Psoas muscle (tissue), 8 donors: ENCODE data around the gene PPP2R5A. TPM values are rescaled to one million over a fixed set of nuclear protein-coding genes. Genes with fewer than 3 reads are reported as not detected.
A peak's percentile ranks its signal among the peaks of the same experiment; 100 is the strongest.

ENCODE experiments used
- ATAC-seq, 4 donors: fragments of 200-7000 bp; cut with Tn5 transposase; one replicate each; pipeline ENCODE4 v1.9.1; 2020; ENCODE audit warnings: moderate library complexity in 3 of 4, mild to moderate bottlenecking in 2 of 4
- DNase-seq, 2 donors: peaks; one replicate each; pipeline ENCODE4 v3.0.0-alpha.2; 2020
- H3K27ac ChIP-seq: fragments of 200-600 bp; one replicate; pipeline ENCODE4 v1.8.0; 2022
- H3K27me3 ChIP-seq, 3 donors: fragments of 200-600 bp in 1 of 3; one replicate each; pipeline versions ENCODE4 v1.6.1 to v1.8.0; 2013 to 2022; ENCODE audit warnings: low read length in 2 of 3, mild to moderate bottlenecking in 2 of 3, moderate library complexity in 1 of 3; ENCODE audit not compliant: insufficient read depth in 3 of 3
- H3K36me3 ChIP-seq, 2 donors: fragments of 200-600 bp in 1 of 2; one replicate each; pipeline versions ENCODE4 v1.6.1 to v1.8.0; 2013 to 2022; ENCODE audit warnings: low read depth in 1 of 2, mild to moderate bottlenecking in 1 of 2, moderate library complexity in 1 of 2; ENCODE audit not compliant: insufficient read depth in 1 of 2
- H3K4me1 ChIP-seq: fragments of 200-600 bp; one replicate; pipeline ENCODE4 v1.8.0; 2022
- H3K4me3 ChIP-seq: fragments of 200-600 bp; one replicate; pipeline ENCODE4 v1.8.0; 2022; ENCODE audit warnings: mild to moderate bottlenecking
- H3K9me3 ChIP-seq: fragments of 200-600 bp; one replicate; pipeline ENCODE4 v1.8.0; 2022
- WGBS, 3 donors: extraction: QIAGEN DNeasy Blood & Tissue Kit; methylation state at CpG; one replicate each; pipeline versions ENCODE4 v1.1.6 to v1.1.7; 2013; 5-methylcytosine and 5-hydroxymethylcytosine counted together
- intact Hi-C, 2 donors: fragments of 100-400 bp; cut with DNase I; formaldehyde crosslinking; loops; one replicate each; pipeline versions ENCODE4 v1.11.0 to v1.14.2; 2022
- polyA plus RNA-seq, 3 donors: library from polyadenylated mRNA; stranded (reverse); fragments of 200-250 nt; gene quantifications; one replicate each; pipeline ENCODE4 v1.2.3, GENCODE V29; 2013
- total RNA-seq, 4 donors: library from RNA; stranded (reverse); fragmentation: NEBNext Ultra II Directional in 2 of 4; extraction: Animal tissue kit (Norgen Biotek cat#: 25700) in 2 of 4; gene quantifications; one replicate each; pipeline versions ENCODE4 v1.2.1 to v1.2.4, GENCODE V29; 2021 to 2023
- TF ChIP-seq, protein P1 (sequence below): fragments of 200-600 bp; IDR thresholded peaks from one replicate; pipeline ENCODE4 v1.8.0; 2022; ENCODE audit warnings: antibody characterized with exemption
- donor health status: healthy with polysubstance abuse.
- donor health status: DM: no; HTN: no; CAD: no; lungs with moderate emphysema.
- donor health status: Bipolar disorder and iron deficiency.
- donor health status: healthy.
- donor health status: DM: yes; HTN: yes; CAD: no.
- donor health status: DM: no; HTN: no; CAD: no.
- donor health status: DM: no; HTN: no; CAD: no.
- donor health status: DM: yes; HTN: yes; CAD: no.

The PPP2R5A gene
- total and polyA plus RNA-seq, 7 donors = 27.7 to 55.1 (median 29.7) TPM

DNA sequence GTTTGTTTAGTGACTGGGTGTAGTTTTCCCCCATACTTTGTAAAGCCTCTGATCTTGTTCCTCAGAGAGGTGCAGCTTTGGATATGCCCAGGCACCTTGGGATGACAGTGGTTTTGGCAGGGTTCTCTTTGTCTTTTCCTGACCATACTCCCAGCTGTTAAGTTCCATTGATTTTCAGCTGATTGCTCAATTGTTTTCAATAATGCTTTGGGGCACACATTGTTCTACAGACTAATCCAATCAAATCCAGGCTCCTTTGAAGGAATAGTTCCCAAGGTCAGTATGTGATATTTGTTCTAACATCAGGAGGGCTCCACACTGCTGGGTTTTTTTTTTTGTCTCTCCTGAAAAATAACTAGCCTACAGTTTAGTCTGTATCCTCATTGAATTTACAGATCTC lies 24.8 kb downstream of the PPP2R5A start:
- H3K4me3 ChIP-seq = no peak overlapping the region
- no peaks in the 10 kb centered on the region for H3K27me3 ChIP-seq
- no peak for DNase-seq
- no peak overlapping the region for H3K27ac ChIP-seq
- no peak for ATAC-seq
- intact Hi-C loops = loop anchor here in 1 of 2 donors (10.0 kb wide), 1 partner anchor 145 kb away; no protein-coding TSS in a partner anchor
- TF ChIP-seq, protein P1, sequence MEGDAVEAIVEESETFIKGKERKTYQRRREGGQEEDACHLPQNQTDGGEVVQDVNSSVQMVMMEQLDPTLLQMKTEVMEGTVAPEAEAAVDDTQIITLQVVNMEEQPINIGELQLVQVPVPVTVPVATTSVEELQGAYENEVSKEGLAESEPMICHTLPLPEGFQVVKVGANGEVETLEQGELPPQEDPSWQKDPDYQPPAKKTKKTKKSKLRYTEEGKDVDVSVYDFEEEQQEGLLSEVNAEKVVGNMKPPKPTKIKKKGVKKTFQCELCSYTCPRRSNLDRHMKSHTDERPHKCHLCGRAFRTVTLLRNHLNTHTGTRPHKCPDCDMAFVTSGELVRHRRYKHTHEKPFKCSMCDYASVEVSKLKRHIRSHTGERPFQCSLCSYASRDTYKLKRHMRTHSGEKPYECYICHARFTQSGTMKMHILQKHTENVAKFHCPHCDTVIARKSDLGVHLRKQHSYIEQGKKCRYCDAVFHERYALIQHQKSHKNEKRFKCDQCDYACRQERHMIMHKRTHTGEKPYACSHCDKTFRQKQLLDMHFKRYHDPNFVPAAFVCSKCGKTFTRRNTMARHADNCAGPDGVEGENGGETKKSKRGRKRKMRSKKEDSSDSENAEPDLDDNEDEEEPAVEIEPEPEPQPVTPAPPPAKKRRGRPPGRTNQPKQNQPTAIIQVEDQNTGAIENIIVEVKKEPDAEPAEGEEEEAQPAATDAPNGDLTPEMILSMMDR = no peak
- no peaks in the 10 kb centered on the region for H3K9me3 ChIP-seq
- peaks cover 0 to 8% of the 10 kb centered on the region in 2 donors for H3K36me3 ChIP-seq
- H3K4me1 ChIP-seq = peaks cover 56% of the 10 kb centered on the region

DNA sequence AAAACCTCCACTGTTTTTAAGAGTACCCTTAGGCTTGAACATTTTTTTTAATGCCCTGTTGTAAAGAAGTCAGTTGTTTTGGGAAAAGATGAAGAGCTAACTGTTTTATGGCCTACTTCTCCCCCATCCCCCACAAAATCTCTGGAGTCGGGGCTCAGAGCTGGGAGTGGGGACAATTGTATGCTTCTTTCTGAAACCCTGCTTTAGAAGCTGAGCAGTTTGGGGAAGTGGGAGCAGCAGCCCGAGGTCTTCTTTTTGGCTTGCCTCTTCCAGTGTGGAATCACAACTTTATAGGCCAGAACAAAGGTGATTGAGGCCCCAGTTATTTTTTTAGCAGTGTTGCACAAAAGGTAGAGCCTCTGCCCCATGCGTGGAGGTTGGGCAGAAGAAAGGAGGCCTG lies 25.2 kb downstream of the PPP2R5A start:
- intact Hi-C loops = loop anchor here in 1 of 2 donors (10.0 kb wide), 1 partner anchor 144 kb away; no protein-coding TSS in a partner anchor
- TF ChIP-seq, protein P1 = no peak
- DNase-seq (no peak), ATAC-seq (no peak)
- 77 to 87% (median 79%) methylated on average over 3 of the region's 3 CpGs for WGBS, 3 donors
- Histone ChIP-seq H3K27me3 (no peaks in the 10 kb centered on the region), H3K36me3 (peaks cover 0 to 8% of the 10 kb centered on the region in 2 donors), H3K27ac (no peak overlapping the region), H3K4me3 (no peak overlapping the region), H3K4me1 (peaks cover 60% of the 10 kb centered on the region), H3K9me3 (no peaks in the 10 kb centered on the region)

DNA sequence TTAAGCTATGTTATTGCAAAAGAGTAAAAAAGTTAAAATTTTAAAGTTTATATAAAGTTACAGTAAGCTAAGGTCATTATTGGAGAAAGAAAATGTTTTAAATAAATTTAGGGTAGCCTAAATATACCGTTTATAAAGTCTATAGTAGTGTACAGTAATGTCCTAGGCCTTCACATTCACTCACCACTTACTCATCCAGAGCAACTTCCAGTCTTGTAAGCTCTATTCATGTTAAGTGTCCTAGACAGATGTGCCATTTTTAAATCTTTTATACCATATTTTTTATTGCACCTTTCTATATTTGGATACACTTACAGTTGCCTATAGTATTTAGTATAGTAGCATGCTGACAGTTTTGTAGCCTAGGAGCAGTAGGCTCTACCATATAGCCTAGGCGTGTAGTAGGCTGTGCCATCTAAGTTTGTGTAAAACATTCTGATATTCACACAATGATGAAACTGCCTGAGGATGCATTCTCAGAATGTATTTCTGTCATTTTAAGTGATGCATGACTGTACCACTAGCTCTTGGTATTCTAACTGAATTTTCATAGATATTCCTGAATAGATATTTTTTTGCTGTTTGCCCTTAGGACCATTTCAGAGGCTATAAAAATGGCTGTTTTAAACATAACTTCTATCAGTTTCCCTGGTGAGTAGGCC lies 26.8 kb downstream of the PPP2R5A start:
- Histone ChIP-seq H3K36me3 (peaks cover 0 to 5% of the 10 kb centered on the region in 2 donors), H3K9me3 (no peaks in the 10 kb centered on the region), H3K27me3 (no peaks in the 10 kb centered on the region), H3K4me1 (peaks cover 62% of the 10 kb centered on the region), H3K4me3 (no peak overlapping the region), H3K27ac (no peak overlapping the region)
- TF ChIP-seq, protein P1 = no peak
- DNase-seq (no peak), ATAC-seq (peak; percentile 44 to 78 (median 73))
- WGBS, 3 donors = 87 to 93% (median 91%) methylated on average over 2 of the region's 2 CpGs
- intact Hi-C loops = loop anchor here in 1 of 2 donors (10.0 kb wide), 1 partner anchor 143 kb away; no protein-coding TSS in a partner anchor

DNA sequence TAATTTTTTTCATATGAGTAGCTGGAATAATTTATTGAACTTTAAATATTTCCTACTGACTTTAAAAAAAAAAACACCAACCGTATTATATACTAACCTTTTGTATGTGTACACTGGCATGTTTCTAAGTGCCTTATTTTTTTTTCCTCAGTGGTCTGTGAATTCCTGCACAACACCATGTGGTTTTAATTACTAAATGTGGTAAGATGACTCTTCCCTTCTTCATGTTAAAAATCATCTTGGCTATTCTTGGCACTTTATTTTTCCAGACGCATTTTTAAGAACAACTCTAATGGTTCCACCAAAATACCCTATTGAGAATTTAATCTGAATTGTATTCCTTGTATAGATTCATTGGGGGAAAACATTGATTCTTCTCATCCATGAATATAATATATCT lies 28.4 kb downstream of the PPP2R5A start:
- Histone ChIP-seq H3K27me3 (no peaks in the 10 kb centered on the region), H3K27ac (peak overlapping the region; percentile 49), H3K36me3 (peaks cover 0 to 5% of the 10 kb centered on the region in 2 donors), H3K9me3 (no peaks in the 10 kb centered on the region), H3K4me3 (no peak overlapping the region), H3K4me1 (peaks cover 63% of the 10 kb centered on the region)
- TF ChIP-seq, protein P1 = no peak
- DNase-seq (no peak), ATAC-seq (no peak)
- WGBS, 3 donors = 17 to 47% (median 32%) methylated on average over 2 of the region's 2 CpGs
- intact Hi-C loops = loop anchor here in 1 of 2 donors (10.0 kb wide), 1 partner anchor 141 kb away; no protein-coding TSS in a partner anchor
